GM12878 (cell line): Measurements from ENCODE around the gene NEDD8. TPM values are rescaled to one million over a fixed set of nuclear protein-coding genes. Genes with fewer than 3 reads are reported as not detected.

Experiments used
- ATAC-seq: fragments of 200-7000 bp; cut with Tn5 transposase; 3 replicates; pipeline ENCODE4 v1.9.1; 2020; ENCODE audit warnings: mild to moderate bottlenecking, moderate library complexity
- BruUV-seq: library from RNA; stranded (reverse); fragments of 400-500 nt; replicated peaks from 2 replicates; lab custom pipeline; 2021; lab: Mats Ljungman, UMichigan
- CTCF ChIA-PET: fragments of 300-600 bp; sonication (Branson Sonifier 250); formaldehyde crosslinking; extraction: SDS; loops from one replicate; lab custom pipeline; 2021; ENCODE audit warnings: inconsistent platforms; lab: Yijun Ruan, JAX
- POLR2A ChIA-PET: fragments of 350-600 bp; formaldehyde crosslinking; extraction: SDS; loops from one replicate; lab custom pipeline; 2021; ENCODE audit warnings: inconsistent platforms; lab: Charles Lee
- RAD21 ChIA-PET: fragments of 300-600 bp; sonication (Branson Sonifier 250); formaldehyde crosslinking; loops from one replicate; lab custom pipeline; 2023; ENCODE audit warnings: antibody characterized with exemption; ENCODE audit not compliant: unreplicated experiment; lab: Charles Lee
- SMC1A ChIA-PET: fragments of 300-600 bp; sonication (Branson Sonifier 250); formaldehyde crosslinking; loops from one replicate; lab custom pipeline; 2023; ENCODE audit not compliant: unreplicated experiment, uncharacterized antibody; lab: Charles Lee
- DNase-seq: peaks from one replicate; pipeline ENCODE4 v3.0.0-alpha.2; 2011; ENCODE audit warnings: low read depth, low spot score
- FAIRE-seq: peaks from 3 replicates; lab custom pipeline; 2011; peaks lifted over from hg19 to GRCh38; lab: Jason Lieb, UNC
- H2AFZ ChIP-seq: 2 replicates; pipeline ENCODE4 v1.6.0; 2011; ENCODE audit warnings: low read depth, low read length, control low read depth; ENCODE audit not compliant: control insufficient read depth
- H3K27ac ChIP-seq: 2 replicates; pipeline ENCODE4 v1.5.1; 2011; ENCODE audit warnings: control low read depth; ENCODE audit not compliant: control insufficient read depth, insufficient read depth
- H3K27me3 ChIP-seq, 2 experiments: replicated peaks in 1 of 2; 2 replicates each; pipeline versions ENCODE4 v1.6.0 to v1.6.1; 2011; ENCODE audit warnings: low read length in 1 of 2; ENCODE audit not compliant: control insufficient read depth in 2 of 2, insufficient read depth in 2 of 2
- H3K36me3 ChIP-seq, 2 experiments: 2 replicates each; pipeline ENCODE4 v1.5.1; 2011; ENCODE audit warnings: low read length in 1 of 2; ENCODE audit not compliant: control insufficient read depth in 2 of 2, insufficient read depth in 2 of 2
- H3K4me1 ChIP-seq: 2 replicates; pipeline ENCODE4 v1.6.1; 2011; ENCODE audit warnings: mild to moderate bottlenecking, low read length, moderate library complexity, mixed read lengths; ENCODE audit not compliant: control insufficient read depth, insufficient read depth
- H3K4me2 ChIP-seq: 2 replicates; pipeline ENCODE4 v1.6.0; 2011; ENCODE audit warnings: control low read depth; ENCODE audit not compliant: control insufficient read depth, insufficient read depth
- H3K4me3 ChIP-seq: fragments of 200-600 bp; sonication (generic); 2 replicates; pipeline ENCODE4 v1.5.1; 2016
- H3K79me2 ChIP-seq: 2 replicates; pipeline ENCODE4 v1.6.0; 2011; ENCODE audit warnings: low read length; ENCODE audit not compliant: control insufficient read depth, insufficient read depth
- H3K9ac ChIP-seq: 2 replicates; pipeline ENCODE4 v1.8.0; 2011; ENCODE audit warnings: low read length, control low read depth, mixed read lengths; ENCODE audit not compliant: control insufficient read depth, insufficient read depth
- H3K9me3 ChIP-seq: replicated peaks from 3 replicates; pipeline ENCODE4 v1.5.1; 2011; ENCODE audit warnings: mild to moderate bottlenecking, low read length; ENCODE audit not compliant: control insufficient read depth, insufficient read depth
- H4K20me1 ChIP-seq: 2 replicates; pipeline ENCODE4 v1.6.0; 2011; ENCODE audit not compliant: control insufficient read depth, insufficient read depth
- POLR2A ChIP-seq: IDR thresholded peaks from 2 replicates; pipeline ENCODE4 v1.6.1; 2011; ENCODE audit warnings: low read depth, mild to moderate bottlenecking, low read length
- POLR2AphosphoS5 ChIP-seq: IDR thresholded peaks from 2 replicates; pipeline ENCODE4 v1.6.1; 2011; ENCODE audit warnings: mild to moderate bottlenecking, low read length, inconsistent platforms
- WGBS: methylation state at CpG from one replicate; pipeline ENCODE4 v1.1.6; 2016; ENCODE audit warnings: low lambda C conversion rate; ENCODE audit not compliant: insufficient replicate concordance, insufficient coverage; ENCODE audit errors: missing lambda C conversion rate; 5-methylcytosine and 5-hydroxymethylcytosine counted together
- in situ Hi-C: fragments of 300-500 bp; cut with MboI; formaldehyde crosslinking; loops from 9 replicates; pipeline ENCODE4 v1.14.3; 2018; ENCODE audit warnings: mixed read lengths
- intact Hi-C: fragments of 100-400 bp; cut with micrococcal nuclease; formaldehyde crosslinking; loops from one replicate; pipeline ENCODE4 v1.14.2; 2022; ENCODE audit not compliant: unreplicated experiment
- polyA plus RNA-seq, 11 experiments: library from polyadenylated mRNA; depleted of rRNA in 4 of 11; unstranded in 6 of 11; stranded (reverse) in 5 of 11; fragments of >200 nt; fragmentation: Nextera tagmentation in 4 of 11; fragmentation: Illumina TruSeq in 1 of 11; extraction: Ambion mirVana in 4 of 11; extraction: Trizol in 1 of 11; gene quantifications; 1 replicate in 1 of 11; 2 replicates in 10 of 11; pipeline versions ENCODE4 v1.2.1 to v1.2.3, GENCODE V29; 2011 to 2016; ENCODE audit warnings: inconsistent platforms in 2 of 11, missing spikeins in 2 of 11, low read depth in 1 of 11
- total RNA-seq, 4 experiments: library from RNA; depleted of rRNA in 3 of 4; stranded (reverse); fragments of >200 nt in 3 of 4; fragmentation: Illumina TruSeq in 1 of 4; extraction: Trizol in 1 of 4; gene quantifications; 2 replicates each; pipeline versions ENCODE4 v1.2.1 to v1.2.3, GENCODE V29; 2013 to 2021
- TF ChIP-seq, protein P1 (sequence below): fragments of 450-650 bp; IDR thresholded peaks from 2 replicates; pipeline ENCODE4 v1.6.1; 2014; ENCODE audit warnings: mild to moderate bottlenecking

Gene NEDD8
- total and polyA plus RNA-seq, 10 of the 15 experiments (the other 5 are each of a cell fraction or from before 2014, with no cell fraction given) = 164 to 991 (median 300) TPM

DNA sequence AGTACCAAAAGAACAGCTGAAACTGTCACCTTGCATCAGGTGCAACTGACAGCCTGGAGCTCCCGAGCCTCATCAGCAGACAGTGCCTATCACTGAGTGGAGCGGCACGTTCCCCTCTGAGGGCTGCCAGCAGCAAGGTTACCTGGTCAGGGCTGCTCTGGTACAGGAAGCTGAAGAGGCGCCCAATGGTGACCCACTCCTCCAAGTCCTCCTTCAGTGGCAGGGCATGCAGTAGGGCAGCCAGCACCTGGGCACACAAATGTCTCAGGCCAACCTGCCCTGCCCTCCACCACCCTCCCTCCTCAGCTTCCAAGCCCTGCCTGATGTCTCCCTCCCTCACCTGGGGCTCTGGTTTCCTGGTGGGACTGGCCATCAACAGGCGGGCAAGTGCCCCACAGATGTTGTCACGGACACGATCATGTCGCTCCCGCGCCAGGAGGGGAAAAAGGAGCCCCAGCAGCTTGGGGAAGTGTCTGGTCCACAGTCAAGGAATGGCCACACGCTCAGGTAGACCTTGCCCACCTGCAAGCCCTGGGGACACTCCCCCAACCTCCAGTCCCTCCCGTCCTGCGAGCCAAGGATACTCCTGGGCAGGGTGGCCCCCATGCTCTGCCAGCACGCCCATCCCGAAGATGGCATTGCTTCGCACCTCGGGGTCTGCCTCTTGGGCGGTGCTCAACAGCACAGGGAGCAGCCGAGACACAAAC lies 50.6 kb downstream of the NEDD8 start:
- in situ Hi-C loops = no loop called here
- peaks cover 21 to 57% of the 10 kb centered on the region in 2 experiments for H3K36me3 ChIP-seq
- CTCF ChIA-PET = interaction anchor here (1.0 kb wide), 1 partner anchor 32 kb away, joined by 5 read pairs; the partner anchor contains the start of gene CHMP4A
- RAD21 ChIA-PET = interaction anchor here (1.7 kb wide), 1 partner anchor 115 kb away, joined by 4 read pairs; no protein-coding TSS in a partner anchor
- DNase-seq = no peak
- no peaks in the 10 kb centered on the region for H4K20me1 ChIP-seq
- no peak for ATAC-seq
- H3K27ac ChIP-seq = no peak overlapping the region
- no peak overlapping the region for H3K9ac ChIP-seq
- no peaks in the 10 kb centered on the region for H3K4me1 ChIP-seq
- H2AFZ ChIP-seq = no peak overlapping the region
- POLR2A ChIA-PET = interaction anchor here (1.6 kb wide), 1 partner anchor 20 kb away, joined by 6 read pairs; the partner anchor contains the start of gene IRF9
- no peak overlapping the region for H3K4me3 ChIP-seq
- H3K9me3 ChIP-seq = no peaks in the 10 kb centered on the region
- peaks cover under 1% of the 10 kb centered on the region for H3K79me2 ChIP-seq
- SMC1A ChIA-PET = no interaction called here
- H3K27me3 ChIP-seq = no peaks in the 10 kb centered on the region
- no peak for FAIRE-seq
- H3K4me2 ChIP-seq = no peak overlapping the region
- TF ChIP-seq POLR2AphosphoS5 (peak; percentile 56), POLR2A (peak; percentile 77)
- TF ChIP-seq, protein P1, sequence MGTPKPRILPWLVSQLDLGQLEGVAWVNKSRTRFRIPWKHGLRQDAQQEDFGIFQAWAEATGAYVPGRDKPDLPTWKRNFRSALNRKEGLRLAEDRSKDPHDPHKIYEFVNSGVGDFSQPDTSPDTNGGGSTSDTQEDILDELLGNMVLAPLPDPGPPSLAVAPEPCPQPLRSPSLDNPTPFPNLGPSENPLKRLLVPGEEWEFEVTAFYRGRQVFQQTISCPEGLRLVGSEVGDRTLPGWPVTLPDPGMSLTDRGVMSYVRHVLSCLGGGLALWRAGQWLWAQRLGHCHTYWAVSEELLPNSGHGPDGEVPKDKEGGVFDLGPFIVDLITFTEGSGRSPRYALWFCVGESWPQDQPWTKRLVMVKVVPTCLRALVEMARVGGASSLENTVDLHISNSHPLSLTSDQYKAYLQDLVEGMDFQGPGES = no peak
- intact Hi-C loops = no loop called here
- 87% methylated on average over 19 of the region's 19 CpGs for WGBS
- no TSS peak for BruUV-seq
